Colonic mucosa (tissue), 4 donors: ENCODE measurements around the gene TECTB. TPM values are rescaled to one million over a fixed set of nuclear protein-coding genes. Genes with fewer than 3 reads are reported as not detected.

Experiments
- DNase-seq: peaks from one replicate; pipeline ENCODE4 v3.0.0-alpha.2; 2020
- H3K27ac ChIP-seq: fragments of 200-600 bp; one replicate; pipeline ENCODE4 v1.8.0; 2021
- H3K27me3 ChIP-seq: fragments of 200-600 bp; one replicate; pipeline ENCODE4 v1.8.0; 2021
- H3K36me3 ChIP-seq: fragments of 200-600 bp; one replicate; pipeline ENCODE4 v1.8.0; 2021
- H3K4me1 ChIP-seq: fragments of 200-600 bp; one replicate; pipeline ENCODE4 v1.8.0; 2021; ENCODE audit warnings: mild to moderate bottlenecking
- H3K4me3 ChIP-seq: fragments of 200-600 bp; one replicate; pipeline ENCODE4 v1.8.0; 2021
- H3K9ac ChIP-seq, 2 donors: one replicate each; pipeline ENCODE4 v1.7.0; 2013; ENCODE audit warnings: control low read depth in 2 of 2, low read depth in 2 of 2, low read length in 2 of 2
- H3K9me3 ChIP-seq: fragments of 200-600 bp; one replicate; pipeline ENCODE4 v1.8.0; 2021
- CTCF ChIP-seq: fragments of 200-600 bp; IDR thresholded peaks from one replicate; pipeline ENCODE4 v1.8.0; 2022; ENCODE audit warnings: antibody characterized with exemption, mild to moderate bottlenecking
- intact Hi-C: fragments of 100-400 bp; cut with DNase I; formaldehyde crosslinking; loops from one replicate; pipeline ENCODE4 v1.14.1; 2022
- total RNA-seq, 2 donors: library from RNA; stranded (reverse); fragmentation: NEBNext Ultra II Directional in 1 of 2; extraction: Animal tissue kit (Norgen Biotek cat#: 25700) in 1 of 2; gene quantifications; one replicate each; pipeline ENCODE4 v1.2.1, GENCODE V29; 2021
- donor health status: healthy.
- donor health status: DM: no; HTN: no; CAD: no.
- donor health status: DM: no; HTN: no; CAD: no.

The TECTB gene
- total RNA-seq, 2 donors from 2014 or later = not detected

- no peaks in the 10 kb centered on the region for H3K9me3 ChIP-seq
- H3K4me3 ChIP-seq = no peak overlapping the region
- no peak for DNase-seq
- intact Hi-C loops = no loop called here
- H3K9ac ChIP-seq = no peak overlapping the region
- no peaks in the 10 kb centered on the region for H3K36me3 ChIP-seq
- no peak for TF ChIP-seq CTCF
- no peaks in the 10 kb centered on the region for H3K27me3 ChIP-seq
- H3K4me1 ChIP-seq = no peaks in the 10 kb centered on the region
- no peak overlapping the region for H3K27ac ChIP-seq
Observed at GRCh38 chr10:112241651-112242341, 41.4 kb upstream of the TECTB start.

- Histone ChIP-seq H3K4me3 (no peak overlapping the region), H3K9me3 (no peaks in the 10 kb centered on the region), H3K4me1 (no peaks in the 10 kb centered on the region), H3K9ac (no peak overlapping the region), H3K27me3 (no peaks in the 10 kb centered on the region), H3K36me3 (no peaks in the 10 kb centered on the region), H3K27ac (no peak overlapping the region)
- no peak for TF ChIP-seq CTCF
- intact Hi-C loops = no loop called here
- DNase-seq = no peak
Observed at GRCh38 chr10:112242769-112243168, 40.4 kb upstream of the TECTB start.

GRCh38 chr10:112243713-112244112 lies 39.5 kb upstream of the TECTB start:
- TF ChIP-seq CTCF = no peak
- no peaks in the 10 kb centered on the region for H3K36me3 ChIP-seq
- no peak overlapping the region for H3K4me3 ChIP-seq
- no peak overlapping the region for H3K9ac ChIP-seq
- intact Hi-C loops = no loop called here
- no peak for DNase-seq
- no peaks in the 10 kb centered on the region for H3K27me3 ChIP-seq
- no peak overlapping the region for H3K27ac ChIP-seq
- H3K4me1 ChIP-seq = no peaks in the 10 kb centered on the region
- H3K9me3 ChIP-seq = no peaks in the 10 kb centered on the region

GRCh38 chr10:112244197-112244596 lies 39.0 kb upstream of the TECTB start:
- TF ChIP-seq CTCF = no peak
- no peak overlapping the region for H3K9ac ChIP-seq
- intact Hi-C loops = no loop called here
- H3K27ac ChIP-seq = no peak overlapping the region
- DNase-seq = no peak
- no peaks in the 10 kb centered on the region for H3K27me3 ChIP-seq
- no peak overlapping the region for H3K4me3 ChIP-seq
- no peaks in the 10 kb centered on the region for H3K4me1 ChIP-seq
- H3K36me3 ChIP-seq = no peaks in the 10 kb centered on the region
- no peaks in the 10 kb centered on the region for H3K9me3 ChIP-seq

GRCh38 chr10:112247791-112248190 lies 35.4 kb upstream of the TECTB start:
- no peak overlapping the region for H3K9ac ChIP-seq
- H3K27me3 ChIP-seq = no peaks in the 10 kb centered on the region
- no peak overlapping the region for H3K27ac ChIP-seq
- H3K9me3 ChIP-seq = no peaks in the 10 kb centered on the region
- no peak for TF ChIP-seq CTCF
- intact Hi-C loops = no loop called here
- H3K36me3 ChIP-seq = no peaks in the 10 kb centered on the region
- no peak for DNase-seq
- H3K4me1 ChIP-seq = no peaks in the 10 kb centered on the region
- no peak overlapping the region for H3K4me3 ChIP-seq
